Uterus (tissue), 4 donors: ENCODE data around the gene PCSK4. TPM values are rescaled to one million over a fixed set of nuclear protein-coding genes. Genes with fewer than 3 reads are reported as not detected.
"Not testable (repeated sequence)": the region's sequence is repeated elsewhere in the genome, so short reads cannot be mapped to it uniquely, and the experiment has no call there.

Experiments used
- DNase-seq, 2 donors: peaks; one replicate each; pipeline ENCODE4 v3.0.0-alpha.2; 2019 to 2020
- H3K27ac ChIP-seq, 2 donors: fragments of 200-600 bp; sonication (generic); 1 replicate in 1 of 2; 2 replicates in 1 of 2; pipeline ENCODE4 v1.5.1; 2016 to 2018
- H3K27me3 ChIP-seq, 2 donors: fragments of 200-600 bp; sonication (generic); one replicate each; pipeline ENCODE4 v1.5.1; 2018 to 2019; ENCODE audit warnings: control low read depth in 1 of 2
- H3K36me3 ChIP-seq, 2 donors: fragments of 200-600 bp; sonication (generic); one replicate each; pipeline ENCODE4 v1.5.1; 2019; ENCODE audit warnings: control low read depth in 1 of 2
- H3K4me1 ChIP-seq, 2 donors: fragments of 200-600 bp; sonication (generic); one replicate each; pipeline ENCODE4 v1.5.1; 2018 to 2019; ENCODE audit warnings: control low read depth in 1 of 2
- H3K4me3 ChIP-seq, 2 donors: fragments of 200-600 bp; sonication (generic); 1 replicate in 1 of 2; 2 replicates in 1 of 2; pipeline ENCODE4 v1.5.1; 2018 to 2019; ENCODE audit warnings: mild to moderate bottlenecking in 1 of 2
- H3K9me3 ChIP-seq, 2 donors: fragments of 200-600 bp; sonication (generic); one replicate each; pipeline ENCODE4 v1.5.1; 2019; ENCODE audit warnings: control low read depth in 1 of 2
- CTCF ChIP-seq, 4 experiments: fragments of 200-600 bp in 2 of 4; fragments of 450-650 bp in 2 of 4; sonication (generic) in 2 of 4; IDR thresholded peaks; one replicate each; pipeline ENCODE4 v1.5.1; 2016 to 2019; ENCODE audit warnings: antibody characterized with exemption in 4 of 4, mild to moderate bottlenecking in 2 of 4, moderate library complexity in 1 of 4
- POLR2A ChIP-seq, 2 donors: fragments of 450-650 bp; IDR thresholded peaks; one replicate each; pipeline ENCODE4 v1.6.1; 2016; ENCODE audit warnings: antibody characterized with exemption in 2 of 2, mild to moderate bottlenecking in 1 of 2, moderate library complexity in 1 of 2
- intact Hi-C: fragments of 100-400 bp; cut with DNase I; formaldehyde crosslinking; loops from one replicate; pipeline ENCODE4 v1.15.1; 2023; ENCODE audit warnings: low total_unique reads
- total RNA-seq, 4 donors: library from RNA; depleted of rRNA in 3 of 4; stranded (reverse); fragments of >200 nt in 3 of 4; gene quantifications; one replicate each; pipeline versions ENCODE4 v1.1.0 to v1.2.4, GENCODE V29; 2014 to 2023
- donor health status: DM: yes; HTN: yes; CAD: no.

The PCSK4 gene
- total RNA-seq, 4 donors from 2014 or later = under 0.01 to 6.4 (median 4.6) TPM; not detected in 1

GRCh38 chr19:1445185-1445931 is 44.8 kb downstream of the PCSK4 start:
- peak; percentile 38 to 70 for DNase-seq
- intact Hi-C loops = no loop called here

GRCh38 chr19:1441677-1442438 is 48.3 kb downstream of the PCSK4 start:
- no peaks in the 10 kb centered on the region for H3K9me3 ChIP-seq
- H3K4me1 ChIP-seq = peaks cover 0 to 25% of the 10 kb centered on the region in 2 donors

More at GRCh38 chr19:1445185-1445931, 44.8 kb downstream of the PCSK4 start:
- TF ChIP-seq CTCF (IDR thresholded peaks at IDR 0.05) (peak; percentile 50 to 96 (median 87)), POLR2A (IDR thresholded peaks at IDR 0.05) (peak in 1 of 2 donors; percentile 26)
- no peaks in the 10 kb centered on the region for H3K36me3 ChIP-seq
- H3K27ac ChIP-seq = no peak overlapping the region
- peaks cover 21 to 23% of the 10 kb centered on the region in 2 donors for H3K27me3 ChIP-seq
- peak overlapping the region in 1 of 2 donors; percentile 7 for H3K4me3 ChIP-seq
- H3K9me3 ChIP-seq = no peaks in the 10 kb centered on the region
- H3K4me1 ChIP-seq = peaks cover 0 to 14% of the 10 kb centered on the region in 2 donors

GRCh38 chr19:1441022-1441426 is 49.1 kb downstream of the PCSK4 start:
- TF ChIP-seq CTCF (IDR thresholded peaks at IDR 0.05) = no peak
- no peak for TF ChIP-seq POLR2A (IDR thresholded peaks at IDR 0.05)
- no peak overlapping the region for H3K27ac ChIP-seq
- DNase-seq = peak in 1 of 2 donors; percentile 13
- H3K4me1 ChIP-seq = peaks cover 0 to 17% of the 10 kb centered on the region in 2 donors
- H3K9me3 ChIP-seq = no peaks in the 10 kb centered on the region
- H3K27me3 ChIP-seq = peaks cover 6 to 8% of the 10 kb centered on the region in 2 donors
- intact Hi-C loops = no loop called here
- no peak overlapping the region for H3K4me3 ChIP-seq
- H3K36me3 ChIP-seq = no peaks in the 10 kb centered on the region

More at GRCh38 chr19:1441677-1442438, 48.3 kb downstream of the PCSK4 start:
- no peaks in the 10 kb centered on the region for H3K36me3 ChIP-seq
- peak in 1 of 2 donors; percentile 14 for DNase-seq
- intact Hi-C loops = no loop called here
- no peak overlapping the region for H3K27ac ChIP-seq
- TF ChIP-seq CTCF (IDR thresholded peaks at IDR 0.05) (no peak), POLR2A (IDR thresholded peaks at IDR 0.05) (no peak)
- peaks cover 8 to 16% of the 10 kb centered on the region in 2 donors for H3K27me3 ChIP-seq
- no peak overlapping the region for H3K4me3 ChIP-seq

GRCh38 chr19:1440418-1440801 is 49.7 kb downstream of the PCSK4 start:
- intact Hi-C loops = no loop called here
- H3K27ac ChIP-seq = no peak overlapping the region
- no peak overlapping the region for H3K4me3 ChIP-seq
- H3K4me1 ChIP-seq = peaks cover 0 to 14% of the 10 kb centered on the region in 2 donors
- peaks cover under 1 to 2% of the 10 kb centered on the region in 2 donors for H3K27me3 ChIP-seq
- H3K36me3 ChIP-seq = no peaks in the 10 kb centered on the region
- H3K9me3 ChIP-seq = no peaks in the 10 kb centered on the region
- DNase-seq = no peak
- TF ChIP-seq POLR2A (IDR thresholded peaks at IDR 0.05) (no peak), CTCF (IDR thresholded peaks at IDR 0.05) (no peak)

GRCh38 chr19:1439525-1440417 is 50.4 kb downstream of the PCSK4 start:
- H3K9me3 ChIP-seq, H3K36me3 ChIP-seq, intact Hi-C loops, H3K27me3 ChIP-seq: not testable (repeated sequence)
- Histone ChIP-seq H3K4me3 (peak overlapping the region; percentile 79 to 83), H3K27ac (peak overlapping the region in 1 of 2 donors; percentile 80), H3K4me1 (peaks cover 0 to 14% of the 10 kb centered on the region in 2 donors)
- peak in 1 of 2 donors; percentile 17 for DNase-seq
